Subcutaneous abdominal adipose tissue (tissue), 5 donors: Measurements from ENCODE around the gene MADCAM1.

Experiments used
- H3K27ac ChIP-seq: one replicate; pipeline ENCODE4 v1.7.0; 2013; ENCODE audit warnings: low read depth, mild to moderate bottlenecking, inconsistent platforms, low read length, moderate library complexity
- H3K27me3 ChIP-seq, 5 donors: one replicate each; pipeline ENCODE4 v1.7.0; 2013; ENCODE audit warnings: low read length in 5 of 5, inconsistent platforms in 1 of 5; ENCODE audit not compliant: control insufficient read depth in 5 of 5, insufficient read depth in 4 of 5
- H3K36me3 ChIP-seq, 5 donors: one replicate each; pipeline ENCODE4 v1.7.0; 2013; ENCODE audit warnings: low read length in 5 of 5; ENCODE audit not compliant: control insufficient read depth in 5 of 5, insufficient read depth in 5 of 5
- H3K4me1 ChIP-seq, 5 donors: one replicate each; pipeline ENCODE4 v1.7.0; 2013; ENCODE audit warnings: low read length in 5 of 5, mild to moderate bottlenecking in 3 of 5, moderate library complexity in 1 of 5; ENCODE audit not compliant: control insufficient read depth in 5 of 5, insufficient read depth in 5 of 5
- H3K4me3 ChIP-seq, 5 donors: one replicate each; pipeline ENCODE4 v1.7.0; 2013; ENCODE audit warnings: low read length in 5 of 5, low read depth in 1 of 5
- H3K9ac ChIP-seq, 5 donors: one replicate each; pipeline ENCODE4 v1.7.0; 2013; ENCODE audit warnings: low read length in 5 of 5, mild to moderate bottlenecking in 4 of 5, moderate library complexity in 3 of 5
- H3K9me3 ChIP-seq, 5 donors: one replicate each; pipeline ENCODE4 v1.7.0; 2013; ENCODE audit warnings: low read length in 5 of 5; ENCODE audit not compliant: control insufficient read depth in 5 of 5
- donor health status: healthy.
- donor health status: healthy.
- donor health status: healthy.
- donor health status: healthy.
- donor health status: healthy.

MADCAM1 gene

GRCh38 chr19:548886-549830, 52.9 kb downstream of the MADCAM1 start:
- Histone ChIP-seq H3K27me3 (peaks cover 3 to 14% (median 9%) of the 10 kb centered on the region in 5 donors), H3K9ac (no peak overlapping the region), H3K4me1 (peaks cover 0 to 5% (median 3%) of the 10 kb centered on the region in 5 donors), H3K27ac (no peak overlapping the region), H3K9me3 (no peaks in the 10 kb centered on the region), H3K4me3 (no peak overlapping the region), H3K36me3 (no peaks in the 10 kb centered on the region)

- Histone ChIP-seq H3K36me3 (no peaks in the 10 kb centered on the region), H3K4me1 (peaks cover 1 to 27% (median 21%) of the 10 kb centered on the region in 5 donors), H3K9ac (no peak overlapping the region), H3K27me3 (peaks cover 0 to 3% (median 2%) of the 10 kb centered on the region in 5 donors), H3K9me3 (no peaks in the 10 kb centered on the region), H3K27ac (no peak overlapping the region), H3K4me3 (no peak overlapping the region)
Measured at GRCh38 chr19:554817-555216, 58.5 kb downstream of the MADCAM1 start.
